Stimulated activated CD4-positive, alpha-beta T cell treated with anti-CD3 and anti-CD28 coated beads, Interleukin-4, amount 100 ng/mL, for 4 hours (primary cell): ENCODE data around the gene RAB3GAP1.
A peak's percentile ranks its signal among the peaks of the same experiment; 100 is the strongest.
"Not testable (repeated sequence)": the region's sequence is repeated elsewhere in the genome, so short reads cannot be mapped to it uniquely, and the experiment has no call there.

ENCODE experiments used
- DNase-seq, 2 experiments: peaks; one replicate each; pipeline ENCODE4 v3.0.0-alpha.2; 2020

The RAB3GAP1 gene

GRCh38 chr2:135052042-135052876 lies at the start of gene RAB3GAP1:
Gene RAB3GAP1, plus strand, starts transcription at chr2:135052292. Its CDS starts 16 bp downstream, at chr2:135052308.
- DNase-seq: peak; percentile 79 to 92

- DNase-seq: no peak
Measured at GRCh38 chr2:135002836-135003235, 49.3 kb upstream of the RAB3GAP1 start.

- DNase-seq: peak; percentile 68 to 75
Measured at GRCh38 chr2:135004005-135004746, 47.9 kb upstream of the RAB3GAP1 start.

GRCh38 chr2:135005753-135006152 lies 46.3 kb upstream of the RAB3GAP1 start:
- DNase-seq: no peak

- no peak for DNase-seq
Measured at GRCh38 chr2:135009339-135009738, 42.8 kb upstream of the RAB3GAP1 start.

- no peak for DNase-seq
Measured at GRCh38 chr2:135010200-135010942, 41.7 kb upstream of the RAB3GAP1 start.

GRCh38 chr2:135011633-135012032 lies 40.5 kb upstream of the RAB3GAP1 start:
- DNase-seq: no peak

- no peak for DNase-seq
Measured at GRCh38 chr2:135021618-135022017, 30.5 kb upstream of the RAB3GAP1 start.

GRCh38 chr2:135022952-135023880 lies 28.9 kb upstream of the RAB3GAP1 start:
- DNase-seq: no peak

GRCh38 chr2:135023886-135024485 lies 28.1 kb upstream of the RAB3GAP1 start:
- DNase-seq: no peak

GRCh38 chr2:135029481-135030134 lies 22.5 kb upstream of the RAB3GAP1 start:
- no peak for DNase-seq

GRCh38 chr2:135030826-135031225 lies 21.3 kb upstream of the RAB3GAP1 start:
- no peak for DNase-seq

- DNase-seq: not testable (repeated sequence)
Measured at GRCh38 chr2:135033216-135033615, 18.9 kb upstream of the RAB3GAP1 start.

GRCh38 chr2:135037831-135038230 lies 14.3 kb upstream of the RAB3GAP1 start:
- no peak for DNase-seq

- peak in 1 of 2 experiments; percentile 14 for DNase-seq
Measured at GRCh38 chr2:135043345-135043744, 8.7 kb upstream of the RAB3GAP1 start.

GRCh38 chr2:135047300-135047699 lies 4.8 kb upstream of the RAB3GAP1 start, which contains the start of gene MAP3K19:
Gene MAP3K19, minus strand, starts transcription at chr2:135047447. Its CDS starts 22,800 bp downstream, at chr2:135024647.
- DNase-seq: no peak

- DNase-seq: no peak
Measured at GRCh38 chr2:135048122-135048521, 4.0 kb upstream of the RAB3GAP1 start.

- no peak for DNase-seq
Measured at GRCh38 chr2:135050132-135050531, 2.0 kb upstream of the RAB3GAP1 start.

GRCh38 chr2:135050684-135051083 lies 1.4 kb upstream of the RAB3GAP1 start:
- DNase-seq: no peak

GRCh38 chr2:135052997-135053474 lies 944 bp downstream of the RAB3GAP1 start:
- peak; percentile 3 to 6 for DNase-seq
